Measurements from ENCODE around the gene AIP.

The AIP gene

GRCh38 chr11:67500831-67501715 lies 18.2 kb downstream of the AIP start:
- TF ChIP-seq, protein P1, sequence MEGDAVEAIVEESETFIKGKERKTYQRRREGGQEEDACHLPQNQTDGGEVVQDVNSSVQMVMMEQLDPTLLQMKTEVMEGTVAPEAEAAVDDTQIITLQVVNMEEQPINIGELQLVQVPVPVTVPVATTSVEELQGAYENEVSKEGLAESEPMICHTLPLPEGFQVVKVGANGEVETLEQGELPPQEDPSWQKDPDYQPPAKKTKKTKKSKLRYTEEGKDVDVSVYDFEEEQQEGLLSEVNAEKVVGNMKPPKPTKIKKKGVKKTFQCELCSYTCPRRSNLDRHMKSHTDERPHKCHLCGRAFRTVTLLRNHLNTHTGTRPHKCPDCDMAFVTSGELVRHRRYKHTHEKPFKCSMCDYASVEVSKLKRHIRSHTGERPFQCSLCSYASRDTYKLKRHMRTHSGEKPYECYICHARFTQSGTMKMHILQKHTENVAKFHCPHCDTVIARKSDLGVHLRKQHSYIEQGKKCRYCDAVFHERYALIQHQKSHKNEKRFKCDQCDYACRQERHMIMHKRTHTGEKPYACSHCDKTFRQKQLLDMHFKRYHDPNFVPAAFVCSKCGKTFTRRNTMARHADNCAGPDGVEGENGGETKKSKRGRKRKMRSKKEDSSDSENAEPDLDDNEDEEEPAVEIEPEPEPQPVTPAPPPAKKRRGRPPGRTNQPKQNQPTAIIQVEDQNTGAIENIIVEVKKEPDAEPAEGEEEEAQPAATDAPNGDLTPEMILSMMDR (IDR thresholded peaks at IDR 0.05; ENCODE audit: insufficient read depth, low read depth, low read length, missing control alignments): no peak
- peak; percentile 60 for DNase-seq (ENCODE audit: low read depth)
- no peak overlapping the region for H3K4me3 ChIP-seq (ENCODE audit: low read length)

GRCh38 chr11:67501854-67502253 lies 19.0 kb downstream of the AIP start:
- TF ChIP-seq, protein P1 (IDR thresholded peaks at IDR 0.05; ENCODE audit: insufficient read depth, low read depth, low read length, missing control alignments): no peak
- DNase-seq (ENCODE audit: low read depth): no peak

GRCh38 chr11:67502328-67502979 lies 19.6 kb downstream of the AIP start:
- TF ChIP-seq, protein P1 (IDR thresholded peaks at IDR 0.05; ENCODE audit: insufficient read depth, low read depth, low read length, missing control alignments): no peak

More at GRCh38 chr11:67501854-67502253, 19.0 kb downstream of the AIP start:
- no peak overlapping the region for H3K4me3 ChIP-seq (ENCODE audit: low read length)

DNA sequence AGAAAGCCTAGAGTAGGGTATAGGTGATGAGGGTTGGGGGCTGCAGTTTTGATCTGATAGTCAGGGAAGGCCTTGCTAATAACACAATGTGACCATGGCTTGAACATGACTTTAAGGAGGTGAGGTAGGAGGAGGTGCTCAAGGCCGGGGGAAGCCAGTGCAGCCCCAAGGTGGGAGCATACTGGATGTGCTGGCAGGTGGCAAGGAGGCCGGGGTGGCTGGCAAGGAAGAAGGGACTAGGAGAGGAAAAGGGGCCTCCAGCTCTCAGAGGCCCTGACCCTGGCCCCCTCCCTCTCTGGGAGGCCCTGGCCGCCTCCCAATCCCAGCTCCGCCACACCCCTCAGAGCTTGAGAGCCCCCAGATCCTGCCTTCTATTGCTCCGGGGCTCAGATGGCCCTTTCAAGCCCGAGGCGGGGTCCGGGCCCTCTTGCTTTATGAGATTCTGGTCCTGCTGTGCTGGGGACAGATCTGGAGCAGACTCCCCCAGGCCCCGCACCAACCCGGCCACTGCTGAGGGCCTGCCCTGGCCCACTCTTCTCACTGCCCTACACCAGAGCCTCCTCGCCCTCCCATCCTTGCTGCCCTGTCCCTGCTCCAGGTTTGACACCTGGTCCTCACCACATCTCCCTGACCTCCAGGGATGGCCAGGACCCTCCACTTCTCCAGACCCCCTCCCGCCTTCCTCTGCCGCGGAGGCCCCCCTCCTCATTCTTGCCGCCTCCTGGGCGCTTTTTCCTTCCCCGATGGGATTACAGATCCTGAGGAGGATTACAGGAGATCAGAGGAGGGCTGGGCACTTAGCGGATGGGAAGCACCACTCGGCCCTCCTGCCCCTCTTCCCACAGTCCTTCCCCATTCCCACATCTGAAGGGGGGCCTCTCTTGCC lies 20.5 kb downstream of the AIP start:
- peak overlapping the region; percentile 77 for H3K4me3 ChIP-seq (ENCODE audit: low read length)
- DNase-seq (ENCODE audit: low read depth): no peak
- TF ChIP-seq, protein P1 (IDR thresholded peaks at IDR 0.05; ENCODE audit: insufficient read depth, low read depth, low read length, missing control alignments): no peak

More at GRCh38 chr11:67502328-67502979, 19.6 kb downstream of the AIP start:
- DNase-seq (ENCODE audit: low read depth): no peak
- no peak overlapping the region for H3K4me3 ChIP-seq (ENCODE audit: low read length)

GRCh38 chr11:67504005-67504949 lies 21.5 kb downstream of the AIP start:
- H3K4me3 ChIP-seq (ENCODE audit: low read length): peak overlapping the region; percentile 77
- DNase-seq (ENCODE audit: low read depth): peak; percentile 22
- TF ChIP-seq, protein P1 (IDR thresholded peaks at IDR 0.05; ENCODE audit: insufficient read depth, low read depth, low read length, missing control alignments): no peak

Data from epithelial cell of esophagus (primary cell).